Panc1 (cell line): ENCODE measurements around the gene VEGFD. TPM values are rescaled to one million over a fixed set of nuclear protein-coding genes. Genes with fewer than 3 reads are reported as not detected.

Experiments
- ATAC-seq: fragments of 200-7000 bp; cut with Tn5 transposase; 2 replicates; pipeline ENCODE4 v1.9.1; 2020; ENCODE audit warnings: mild to moderate bottlenecking, moderate library complexity
- BruUV-seq: library from RNA; stranded (reverse); fragments of 400-500 nt; replicated peaks from 2 replicates; lab custom pipeline; 2021; lab: Mats Ljungman, UMichigan
- CTCF ChIA-PET: fragments of 300-600 bp; sonication (Branson Sonifier 250); formaldehyde crosslinking; loops from one replicate; lab custom pipeline; 2022; ENCODE audit warnings: antibody characterized with exemption; lab: Charles Lee
- POLR2A ChIA-PET: fragments of 300-600 bp; sonication (Branson Sonifier 250); formaldehyde crosslinking; loops from one replicate; lab custom pipeline; 2022; ENCODE audit warnings: antibody characterized with exemption; lab: Charles Lee
- DNase-seq: peaks from one replicate; pipeline ENCODE4 v3.0.0-alpha.2; 2010; ENCODE audit warnings: low read depth, low spot score
- H3K27ac ChIP-seq: 2 replicates; pipeline ENCODE4 v1.5.1; 2011; ENCODE audit warnings: mild to moderate bottlenecking, low read length, inconsistent platforms
- H3K27me3 ChIP-seq: fragments of 200-500 bp; sonication (Bioruptor generic); 2 replicates; pipeline ENCODE4 v1.6.0; 2014; ENCODE audit warnings: low read length, inconsistent platforms; ENCODE audit not compliant: control insufficient read depth, insufficient read depth
- H3K36me3 ChIP-seq: fragments of 200-500 bp; sonication (Bioruptor generic); 2 replicates; pipeline ENCODE4 v1.5.1; 2014; ENCODE audit warnings: inconsistent platforms, mild to moderate bottlenecking, low read length, moderate library complexity; ENCODE audit not compliant: control insufficient read depth, insufficient read depth
- H3K4me1 ChIP-seq: 2 replicates; pipeline ENCODE4 v1.5.1; 2011; ENCODE audit warnings: inconsistent platforms, mild to moderate bottlenecking, low read length, moderate library complexity; ENCODE audit not compliant: control insufficient read depth, insufficient read depth
- H3K4me3 ChIP-seq, 2 experiments: 2 replicates each; pipeline ENCODE4 v1.5.1; 2011 to 2012; ENCODE audit warnings: low read depth in 2 of 2, low read length in 2 of 2, mild to moderate bottlenecking in 2 of 2, inconsistent platforms in 1 of 2, moderate library complexity in 1 of 2
- H3K9me3 ChIP-seq: fragments of 200-500 bp; sonication (Bioruptor generic); 2 replicates; pipeline ENCODE4 v1.5.1; 2014; ENCODE audit warnings: low read depth, mild to moderate bottlenecking, inconsistent platforms, low read length, moderate library complexity; ENCODE audit not compliant: control insufficient read depth, insufficient read depth
- POLR2AphosphoS5 ChIP-seq: IDR thresholded peaks from 2 replicates; pipeline ENCODE4 v1.6.1; 2012; ENCODE audit warnings: mild to moderate bottlenecking, low read depth, low read length, moderate library complexity
- SIN3A ChIP-seq: IDR thresholded peaks from 2 replicates; pipeline ENCODE4 v1.6.1; 2012; ENCODE audit warnings: low read depth, mild to moderate bottlenecking, low read length, moderate library complexity, borderline replicate concordance; ENCODE audit not compliant: insufficient read depth
- TCF7L2 ChIP-seq: IDR thresholded peaks from 2 replicates; pipeline ENCODE4 v1.6.1; 2011; ENCODE audit warnings: mild to moderate bottlenecking, low read depth, low read length, inconsistent platforms
- in situ Hi-C: cut with HindIII; loops from 2 replicates; pipeline ENCODE4 v1.10.0; 2016; ENCODE audit warnings: low sequenced_read_pairs, low pct_unique_long_range_greater_than_20kb
- intact Hi-C: fragments of 100-400 bp; cut with micrococcal nuclease; formaldehyde crosslinking; loops from one replicate; pipeline ENCODE4 v1.10.0; 2022; ENCODE audit not compliant: unreplicated experiment
- total RNA-seq: library from RNA; stranded (reverse); gene quantifications from one replicate; pipeline ENCODE4 v1.2.1, GENCODE V29; 2021; ENCODE audit not compliant: unreplicated experiment
- TF ChIP-seq, protein P1 (sequence below), 2 experiments: IDR thresholded peaks; 2 replicates each; pipeline ENCODE4 v1.6.1; 2011 to 2012; ENCODE audit warnings: low read depth in 2 of 2, control low read depth in 1 of 2, low read length in 1 of 2, mild to moderate bottlenecking in 1 of 2, moderate library complexity in 1 of 2; ENCODE audit not compliant: insufficient read depth in 1 of 2
- TF ChIP-seq, protein P2 (sequence below): fragments of 450-650 bp; IDR thresholded peaks from 2 replicates; pipeline ENCODE4 v1.5.1; 2017; ENCODE audit warnings: mild to moderate bottlenecking

VEGFD gene
- total RNA-seq, 1 experiment from 2014 or later, result not detected

DNA sequence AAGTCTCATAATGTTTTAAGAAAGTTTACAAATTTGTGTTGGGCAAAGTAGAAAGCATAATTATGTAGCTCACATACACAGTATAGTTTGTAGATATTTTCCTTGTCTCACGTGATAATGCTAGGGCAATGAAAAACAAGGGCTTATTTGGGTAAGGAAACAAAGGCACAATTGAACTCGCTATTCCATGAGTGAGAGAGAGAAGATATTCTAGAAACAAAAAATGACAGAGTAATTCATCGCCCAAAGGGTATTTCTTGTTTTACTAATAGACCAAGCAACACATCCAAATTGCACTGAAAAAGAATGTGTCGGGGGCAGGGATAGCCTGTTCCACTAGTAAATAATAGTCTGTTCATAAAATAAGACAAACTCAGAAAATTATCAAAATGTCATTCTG, 65.1 kb downstream of the VEGFD start:
- no peak for ATAC-seq
- Histone ChIP-seq H3K4me1 (no peaks in the 10 kb centered on the region), H3K27ac (no peak overlapping the region), H3K27me3 (no peaks in the 10 kb centered on the region), H3K36me3 (no peaks in the 10 kb centered on the region), H3K4me3 (no peak overlapping the region), H3K9me3 (no peaks in the 10 kb centered on the region)
- in situ Hi-C loops (no loop called here), intact Hi-C loops (no loop called here)
- TF ChIP-seq, protein P1, sequence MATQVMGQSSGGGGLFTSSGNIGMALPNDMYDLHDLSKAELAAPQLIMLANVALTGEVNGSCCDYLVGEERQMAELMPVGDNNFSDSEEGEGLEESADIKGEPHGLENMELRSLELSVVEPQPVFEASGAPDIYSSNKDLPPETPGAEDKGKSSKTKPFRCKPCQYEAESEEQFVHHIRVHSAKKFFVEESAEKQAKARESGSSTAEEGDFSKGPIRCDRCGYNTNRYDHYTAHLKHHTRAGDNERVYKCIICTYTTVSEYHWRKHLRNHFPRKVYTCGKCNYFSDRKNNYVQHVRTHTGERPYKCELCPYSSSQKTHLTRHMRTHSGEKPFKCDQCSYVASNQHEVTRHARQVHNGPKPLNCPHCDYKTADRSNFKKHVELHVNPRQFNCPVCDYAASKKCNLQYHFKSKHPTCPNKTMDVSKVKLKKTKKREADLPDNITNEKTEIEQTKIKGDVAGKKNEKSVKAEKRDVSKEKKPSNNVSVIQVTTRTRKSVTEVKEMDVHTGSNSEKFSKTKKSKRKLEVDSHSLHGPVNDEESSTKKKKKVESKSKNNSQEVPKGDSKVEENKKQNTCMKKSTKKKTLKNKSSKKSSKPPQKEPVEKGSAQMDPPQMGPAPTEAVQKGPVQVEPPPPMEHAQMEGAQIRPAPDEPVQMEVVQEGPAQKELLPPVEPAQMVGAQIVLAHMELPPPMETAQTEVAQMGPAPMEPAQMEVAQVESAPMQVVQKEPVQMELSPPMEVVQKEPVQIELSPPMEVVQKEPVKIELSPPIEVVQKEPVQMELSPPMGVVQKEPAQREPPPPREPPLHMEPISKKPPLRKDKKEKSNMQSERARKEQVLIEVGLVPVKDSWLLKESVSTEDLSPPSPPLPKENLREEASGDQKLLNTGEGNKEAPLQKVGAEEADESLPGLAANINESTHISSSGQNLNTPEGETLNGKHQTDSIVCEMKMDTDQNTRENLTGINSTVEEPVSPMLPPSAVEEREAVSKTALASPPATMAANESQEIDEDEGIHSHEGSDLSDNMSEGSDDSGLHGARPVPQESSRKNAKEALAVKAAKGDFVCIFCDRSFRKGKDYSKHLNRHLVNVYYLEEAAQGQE (IDR thresholded peaks at IDR 0.05; ENCODE audit: insufficient read depth in 1 of 2, low read depth in 2 of 2, low read length in 1 of 2), result no peak
- TF ChIP-seq TCF7L2, result no peak
- TF ChIP-seq POLR2AphosphoS5, result no peak
- TF ChIP-seq SIN3A, result no peak
- TF ChIP-seq, protein P2, sequence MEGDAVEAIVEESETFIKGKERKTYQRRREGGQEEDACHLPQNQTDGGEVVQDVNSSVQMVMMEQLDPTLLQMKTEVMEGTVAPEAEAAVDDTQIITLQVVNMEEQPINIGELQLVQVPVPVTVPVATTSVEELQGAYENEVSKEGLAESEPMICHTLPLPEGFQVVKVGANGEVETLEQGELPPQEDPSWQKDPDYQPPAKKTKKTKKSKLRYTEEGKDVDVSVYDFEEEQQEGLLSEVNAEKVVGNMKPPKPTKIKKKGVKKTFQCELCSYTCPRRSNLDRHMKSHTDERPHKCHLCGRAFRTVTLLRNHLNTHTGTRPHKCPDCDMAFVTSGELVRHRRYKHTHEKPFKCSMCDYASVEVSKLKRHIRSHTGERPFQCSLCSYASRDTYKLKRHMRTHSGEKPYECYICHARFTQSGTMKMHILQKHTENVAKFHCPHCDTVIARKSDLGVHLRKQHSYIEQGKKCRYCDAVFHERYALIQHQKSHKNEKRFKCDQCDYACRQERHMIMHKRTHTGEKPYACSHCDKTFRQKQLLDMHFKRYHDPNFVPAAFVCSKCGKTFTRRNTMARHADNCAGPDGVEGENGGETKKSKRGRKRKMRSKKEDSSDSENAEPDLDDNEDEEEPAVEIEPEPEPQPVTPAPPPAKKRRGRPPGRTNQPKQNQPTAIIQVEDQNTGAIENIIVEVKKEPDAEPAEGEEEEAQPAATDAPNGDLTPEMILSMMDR, result no peak
- no peak for DNase-seq
- ChIA-PET CTCF (no interaction called here), POLR2A (no interaction called here)
- BruUV-seq, result no TSS peak

DNA sequence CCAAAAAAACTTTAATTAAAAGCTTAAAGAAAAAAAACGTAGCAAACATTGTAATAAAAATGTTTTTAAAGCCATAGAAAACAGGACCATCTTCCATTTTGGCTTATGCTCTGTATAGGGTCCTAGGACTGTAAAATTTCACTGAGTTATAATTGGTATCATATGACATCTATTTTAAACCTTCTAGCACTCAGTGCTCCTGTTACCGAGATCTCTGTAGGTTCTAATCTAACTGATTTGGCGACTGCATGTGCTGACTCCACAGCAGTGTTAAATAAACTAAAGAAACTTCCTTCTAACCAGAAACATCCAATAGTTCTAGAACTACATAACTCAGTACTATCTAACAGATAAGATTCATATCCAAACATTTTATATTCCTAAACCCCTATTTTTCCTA, 68.7 kb downstream of the VEGFD start, which contains the start of gene ASB11:
TSS of gene ASB11 (minus strand) at position 132 of the 400 bp plus-strand sequence. CDS start at position 97, 35 bp downstream.
- Histone ChIP-seq H3K9me3 (no peaks in the 10 kb centered on the region), H3K4me1 (no peaks in the 10 kb centered on the region), H3K36me3 (no peaks in the 10 kb centered on the region), H3K27me3 (no peaks in the 10 kb centered on the region), H3K4me3 (no peak within 1 kb of the TSS), H3K27ac (no peak within 1 kb of the TSS)
- DNase-seq (no peak), ATAC-seq (no peak)
- POLR2A ChIA-PET, result no interaction called here
- TF ChIP-seq SIN3A (no peak), TCF7L2 (no peak), POLR2AphosphoS5 (no peak)
- TF ChIP-seq, protein P2, result no peak
- TF ChIP-seq, protein P1 (IDR thresholded peaks at IDR 0.05; ENCODE audit: insufficient read depth in 1 of 2, low read depth in 2 of 2, low read length in 1 of 2), result no peak
- CTCF ChIA-PET, result no interaction called here
- in situ Hi-C loops (no loop called here), intact Hi-C loops (no loop called here)
- no TSS peak for BruUV-seq
